ENCODE data around the gene ITGB3.

DNA sequence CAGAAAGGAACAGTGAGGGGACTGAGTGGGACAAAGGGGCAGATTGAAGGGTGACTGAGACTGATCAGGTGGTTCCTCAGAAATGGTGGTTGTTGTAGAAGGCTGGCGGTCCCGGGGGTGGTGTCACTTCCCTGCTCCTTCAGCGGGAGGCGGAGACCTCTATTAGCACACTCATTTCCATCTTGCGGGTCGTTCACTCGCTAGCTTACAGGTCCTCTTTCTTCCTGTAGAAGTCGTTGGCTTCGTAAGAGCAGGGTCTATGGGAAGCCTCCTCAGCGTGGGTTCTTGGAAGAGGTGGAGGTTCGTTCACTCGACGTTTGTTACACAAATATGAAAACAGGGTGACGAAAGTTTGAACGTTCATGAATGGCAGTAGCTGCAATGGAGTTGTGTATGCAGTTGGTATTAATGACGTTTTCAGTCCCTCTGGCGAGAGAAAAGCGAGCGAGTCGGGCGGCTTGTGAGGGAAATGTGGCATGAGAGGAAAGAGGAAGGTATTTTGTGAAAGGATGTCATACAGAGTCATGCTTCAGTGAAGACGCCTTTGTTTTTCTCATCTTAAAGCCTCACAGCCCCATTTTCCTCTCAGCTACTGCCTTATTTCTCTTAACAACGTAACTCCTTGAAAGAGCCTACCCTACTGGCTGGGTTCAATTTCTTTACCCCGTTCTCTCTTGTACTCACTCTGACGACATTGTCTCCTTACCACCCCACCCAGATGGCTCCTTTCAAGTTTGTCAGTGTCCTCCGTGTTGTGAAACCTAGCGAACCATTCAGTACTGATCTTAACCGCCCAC lies 70.8 kb downstream of the ITGB3 start:
- no peak for TF ChIP-seq EZH2 (IDR thresholded peaks at IDR 0.05; ENCODE audit: borderline replicate concordance, low read depth, low read length, severe bottlenecking)
- TF ChIP-seq CTCF (IDR thresholded peaks at IDR 0.05; ENCODE audit: borderline replicate concordance, extremely low read depth, low read length, poor library complexity, severe bottlenecking) = no peak
